WTC11 (cell line): ENCODE data around the gene ARL15. TPM values are rescaled to one million over a fixed set of nuclear protein-coding genes. Genes with fewer than 3 reads are reported as not detected.

Experiments used
- ATAC-seq: fragments of 200-7000 bp; cut with Tn5 transposase; 2 replicates; pipeline ENCODE4 v1.10.0; 2021; ENCODE audit warnings: mild to moderate bottlenecking, moderate library complexity
- CTCF ChIA-PET: fragments of 300-600 bp; sonication (Branson Sonifier 250); formaldehyde crosslinking; loops from one replicate; lab custom pipeline; 2021; ENCODE audit warnings: antibody characterized with exemption; lab: Charles Lee
- POLR2A ChIA-PET: fragments of 350-600 bp; sonication (Branson Sonifier 250); formaldehyde crosslinking; loops from one replicate; lab custom pipeline; 2021; ENCODE audit warnings: antibody characterized with exemption; lab: Charles Lee
- DNase-seq: peaks from one replicate; pipeline ENCODE4 v3.0.0; 2021; ENCODE audit warnings: low spot score
- H3K27ac Mint-ChIP-seq: 2 replicates; pipeline ENCODE4 v1.8.0; 2021; ENCODE audit warnings: mixed read lengths
- H3K27me3 Mint-ChIP-seq: 2 replicates; pipeline ENCODE4 v1.8.0; 2021; ENCODE audit warnings: low read depth, mild to moderate bottlenecking, moderate library complexity, mixed read lengths
- H3K36me3 Mint-ChIP-seq: 2 replicates; pipeline ENCODE4 v1.8.0; 2021; ENCODE audit warnings: mixed read lengths
- H3K4me1 Mint-ChIP-seq: 2 replicates; pipeline ENCODE4 v1.8.0; 2022; ENCODE audit warnings: mixed read lengths
- H3K4me3 Mint-ChIP-seq: 2 replicates; pipeline ENCODE4 v1.8.0; 2021; ENCODE audit warnings: mild to moderate bottlenecking, moderate library complexity, mixed read lengths
- H3K9me3 Mint-ChIP-seq: 2 replicates; pipeline ENCODE4 v1.8.0; 2021; ENCODE audit warnings: mixed read lengths
- AR ChIP-seq: fragments of 250-450 bp; sonication (Bioruptor Pico); IDR thresholded peaks from 2 replicates; pipeline ENCODE4 v1.9.0; 2021; ENCODE audit warnings: mild to moderate bottlenecking
- ESRRA ChIP-seq: sonication (generic); formaldehyde crosslinking; IDR thresholded peaks from 2 replicates; pipeline ENCODE4 v1.8.1; 2022; ENCODE audit warnings: mild to moderate bottlenecking, missing genetic modification reagents, borderline replicate concordance
- ETV6 ChIP-seq: sonication (generic); formaldehyde crosslinking; IDR thresholded peaks from 2 replicates; pipeline ENCODE4 v1.8.1; 2022; ENCODE audit warnings: mild to moderate bottlenecking, missing genetic modification reagents
- GRHL2 ChIP-seq: fragments of 250-450 bp; sonication (Bioruptor Pico); IDR thresholded peaks from 2 replicates; pipeline ENCODE4 v1.8.0; 2022; ENCODE audit warnings: mild to moderate bottlenecking, moderate library complexity; ENCODE audit not compliant: insufficient replicate concordance, severe bottlenecking
- HMGA2 ChIP-seq: fragments of 250-450 bp; sonication (Bioruptor Pico); IDR thresholded peaks from 2 replicates; pipeline ENCODE4 v1.4.0; 2021; ENCODE audit warnings: mild to moderate bottlenecking, moderate library complexity
- JAZF1 ChIP-seq: fragments of 250-450 bp; sonication (Bioruptor Pico); IDR thresholded peaks from 2 replicates; pipeline ENCODE4 v1.9.0; 2021; ENCODE audit warnings: moderate library complexity, mild to moderate bottlenecking, inconsistent platforms
- JUN ChIP-seq: sonication (generic); formaldehyde crosslinking; IDR thresholded peaks from 2 replicates; pipeline ENCODE4 v1.8.0; 2023; ENCODE audit warnings: mild to moderate bottlenecking, missing genetic modification reagents
- MAX ChIP-seq: sonication (generic); formaldehyde crosslinking; IDR thresholded peaks from 2 replicates; pipeline ENCODE4 v1.8.0; 2022; ENCODE audit warnings: mild to moderate bottlenecking, missing genetic modification reagents
- NFATC4 ChIP-seq: fragments of 250-450 bp; sonication (Bioruptor Pico); IDR thresholded peaks from 2 replicates; pipeline ENCODE4 v1.9.0; 2021; ENCODE audit warnings: mild to moderate bottlenecking
- NR1H2 ChIP-seq: sonication (generic); formaldehyde crosslinking; IDR thresholded peaks from 2 replicates; pipeline ENCODE4 v1.9.0; 2021; ENCODE audit warnings: mild to moderate bottlenecking, moderate library complexity, missing genetic modification reagents
- OVOL2 ChIP-seq: fragments of 250-450 bp; sonication (Bioruptor Pico); IDR thresholded peaks from 2 replicates; pipeline ENCODE4 v1.9.0; 2021; ENCODE audit warnings: mild to moderate bottlenecking, borderline replicate concordance
- PRRX2 ChIP-seq: fragments of 250-450 bp; sonication (Bioruptor Pico); IDR thresholded peaks from 2 replicates; pipeline ENCODE4 v1.8.0; 2021; ENCODE audit warnings: mild to moderate bottlenecking
- SP1 ChIP-seq: sonication (generic); formaldehyde crosslinking; conservative IDR thresholded peaks from 2 replicates; pipeline ENCODE4 v1.8.1; 2022; ENCODE audit warnings: missing genetic modification reagents
- TP53 ChIP-seq: sonication (generic); formaldehyde crosslinking; IDR thresholded peaks from 2 replicates; pipeline ENCODE4 v1.8.1; 2023; ENCODE audit warnings: mild to moderate bottlenecking, missing genetic modification reagents
- ZBTB21 ChIP-seq: sonication (generic); formaldehyde crosslinking; IDR thresholded peaks from 2 replicates; pipeline ENCODE4 v1.8.1; 2023; ENCODE audit warnings: mild to moderate bottlenecking, missing genetic modification reagents, borderline replicate concordance
- ZNF138 ChIP-seq: sonication (generic); formaldehyde crosslinking; conservative IDR thresholded peaks from 2 replicates; pipeline ENCODE4 v1.8.1; 2022; ENCODE audit warnings: mild to moderate bottlenecking, moderate library complexity, missing genetic modification reagents
- ZNF396 ChIP-seq: fragments of 250-450 bp; sonication (Bioruptor Pico); IDR thresholded peaks from 2 replicates; pipeline ENCODE4 v1.8.0; 2021; ENCODE audit warnings: mild to moderate bottlenecking, moderate library complexity, borderline replicate concordance
- ZNF423 ChIP-seq: fragments of 250-450 bp; sonication (Bioruptor Pico); IDR thresholded peaks from 2 replicates; pipeline ENCODE4 v2.1.2; 2022; ENCODE audit warnings: mild to moderate bottlenecking, moderate library complexity
- ZNF425 ChIP-seq: fragments of 250-450 bp; sonication (Bioruptor Pico); conservative IDR thresholded peaks from 2 replicates; pipeline ENCODE4 v1.9.0; 2021; ENCODE audit warnings: mild to moderate bottlenecking
- ZSCAN18 ChIP-seq: fragments of 250-450 bp; sonication (Bioruptor Pico); IDR thresholded peaks from 2 replicates; pipeline ENCODE4 v2.1.2; 2022; ENCODE audit warnings: mild to moderate bottlenecking, moderate library complexity
- total RNA-seq: library from RNA; stranded (reverse); gene quantifications from 3 replicates; pipeline ENCODE4 v1.2.3, GENCODE V29; 2021
- TF ChIP-seq, protein P1 (sequence below): fragments of 250-450 bp; sonication (Bioruptor Pico); IDR thresholded peaks from 2 replicates; pipeline ENCODE4 v1.9.0; 2021; ENCODE audit warnings: moderate library complexity, mild to moderate bottlenecking, inconsistent platforms, borderline replicate concordance
- TF ChIP-seq, protein P2 (sequence below): sonication (generic); formaldehyde crosslinking; IDR thresholded peaks from 2 replicates; pipeline ENCODE4 v1.8.1; 2023; ENCODE audit warnings: mild to moderate bottlenecking, missing genetic modification reagents, moderate library complexity
- TF ChIP-seq, protein P3 (sequence below): fragments of 250-450 bp; sonication (Bioruptor Pico); IDR thresholded peaks from 2 replicates; pipeline ENCODE4 v1.8.0; 2021; ENCODE audit warnings: mild to moderate bottlenecking
- TF ChIP-seq, protein P4 (sequence below): sonication (generic); formaldehyde crosslinking; IDR thresholded peaks from 2 replicates; pipeline ENCODE4 v1.8.1; 2023; ENCODE audit warnings: mild to moderate bottlenecking, missing genetic modification reagents

ARL15 gene
- total RNA-seq, 1 experiment from 2014 or later = 20.1 TPM

- TF ChIP-seq ZNF138 (CRISPR knock-in tag) (no peak), SP1 (CRISPR knock-in tag) (no peak), ETV6 (no peak), AR (CRISPR knock-in tag) (no peak), NR1H2 (no peak), ZSCAN18 (no peak), ZNF425 (CRISPR knock-in tag) (no peak), ZNF423 (CRISPR knock-in tag) (no peak), HMGA2 (CRISPR knock-in tag) (no peak), ESRRA (no peak)
Observed at GRCh38 chr5:54337523-54337922, 27.1 kb upstream of the ARL15 start (continued).

DNA sequence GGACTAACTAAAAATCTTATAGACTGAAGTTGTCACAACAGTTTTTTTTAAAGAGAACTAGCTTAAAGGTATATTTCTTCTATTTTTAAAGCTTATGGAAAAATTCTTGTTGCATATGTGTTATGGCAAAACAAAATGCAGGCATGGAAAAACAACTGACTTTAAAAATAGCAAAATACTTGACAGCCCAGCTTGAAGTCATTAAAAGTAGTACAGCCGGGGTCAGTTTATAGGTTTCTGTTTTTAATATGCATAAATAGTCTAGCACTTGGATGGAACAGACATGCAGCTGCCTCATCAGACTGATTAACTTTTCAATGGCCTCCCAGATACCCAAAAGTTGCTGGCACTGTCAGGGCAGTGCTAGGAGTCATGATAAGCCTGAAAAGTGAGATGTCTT, 22.3 kb upstream of the ARL15 start:
- no peaks in the 10 kb centered on the region for H3K27me3 Mint-ChIP-seq
- H3K4me3 Mint-ChIP-seq = no peak overlapping the region
- ATAC-seq = no peak
- CTCF ChIA-PET = no interaction called here
- H3K9me3 Mint-ChIP-seq = peaks cover 38% of the 10 kb centered on the region
- POLR2A ChIA-PET = no interaction called here
- H3K36me3 Mint-ChIP-seq = no peaks in the 10 kb centered on the region
- H3K4me1 Mint-ChIP-seq = no peaks in the 10 kb centered on the region
- no peak for TF ChIP-seq TP53 (CRISPR knock-in tag)
- TF ChIP-seq ZSCAN18 = no peak
- no peak for TF ChIP-seq MAX (CRISPR knock-in tag)
- TF ChIP-seq, protein P1, sequence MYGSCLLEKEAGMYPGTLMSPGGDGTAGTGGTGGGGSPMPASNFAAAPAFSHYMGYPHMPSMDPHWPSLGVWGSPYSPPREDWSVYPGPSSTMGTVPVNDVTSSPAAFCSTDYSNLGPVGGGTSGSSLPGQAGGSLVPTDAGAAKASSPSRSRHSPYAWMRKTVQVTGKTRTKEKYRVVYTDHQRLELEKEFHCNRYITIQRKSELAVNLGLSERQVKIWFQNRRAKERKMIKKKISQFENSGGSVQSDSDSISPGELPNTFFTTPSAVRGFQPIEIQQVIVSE (CRISPR knock-in tag) = no peak
- TF ChIP-seq NFATC4 (CRISPR knock-in tag) = no peak
- TF ChIP-seq, protein P2, sequence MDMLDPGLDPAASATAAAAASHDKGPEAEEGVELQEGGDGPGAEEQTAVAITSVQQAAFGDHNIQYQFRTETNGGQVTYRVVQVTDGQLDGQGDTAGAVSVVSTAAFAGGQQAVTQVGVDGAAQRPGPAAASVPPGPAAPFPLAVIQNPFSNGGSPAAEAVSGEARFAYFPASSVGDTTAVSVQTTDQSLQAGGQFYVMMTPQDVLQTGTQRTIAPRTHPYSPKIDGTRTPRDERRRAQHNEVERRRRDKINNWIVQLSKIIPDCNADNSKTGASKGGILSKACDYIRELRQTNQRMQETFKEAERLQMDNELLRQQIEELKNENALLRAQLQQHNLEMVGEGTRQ (CRISPR knock-in tag) = no peak
- TF ChIP-seq, protein P3, sequence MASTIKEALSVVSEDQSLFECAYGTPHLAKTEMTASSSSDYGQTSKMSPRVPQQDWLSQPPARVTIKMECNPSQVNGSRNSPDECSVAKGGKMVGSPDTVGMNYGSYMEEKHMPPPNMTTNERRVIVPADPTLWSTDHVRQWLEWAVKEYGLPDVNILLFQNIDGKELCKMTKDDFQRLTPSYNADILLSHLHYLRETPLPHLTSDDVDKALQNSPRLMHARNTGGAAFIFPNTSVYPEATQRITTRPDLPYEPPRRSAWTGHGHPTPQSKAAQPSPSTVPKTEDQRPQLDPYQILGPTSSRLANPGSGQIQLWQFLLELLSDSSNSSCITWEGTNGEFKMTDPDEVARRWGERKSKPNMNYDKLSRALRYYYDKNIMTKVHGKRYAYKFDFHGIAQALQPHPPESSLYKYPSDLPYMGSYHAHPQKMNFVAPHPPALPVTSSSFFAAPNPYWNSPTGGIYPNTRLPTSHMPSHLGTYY = no peak
- no peak for TF ChIP-seq ZNF396 (CRISPR knock-in tag)
- TF ChIP-seq PRRX2 = no peak
- TF ChIP-seq, protein P4, sequence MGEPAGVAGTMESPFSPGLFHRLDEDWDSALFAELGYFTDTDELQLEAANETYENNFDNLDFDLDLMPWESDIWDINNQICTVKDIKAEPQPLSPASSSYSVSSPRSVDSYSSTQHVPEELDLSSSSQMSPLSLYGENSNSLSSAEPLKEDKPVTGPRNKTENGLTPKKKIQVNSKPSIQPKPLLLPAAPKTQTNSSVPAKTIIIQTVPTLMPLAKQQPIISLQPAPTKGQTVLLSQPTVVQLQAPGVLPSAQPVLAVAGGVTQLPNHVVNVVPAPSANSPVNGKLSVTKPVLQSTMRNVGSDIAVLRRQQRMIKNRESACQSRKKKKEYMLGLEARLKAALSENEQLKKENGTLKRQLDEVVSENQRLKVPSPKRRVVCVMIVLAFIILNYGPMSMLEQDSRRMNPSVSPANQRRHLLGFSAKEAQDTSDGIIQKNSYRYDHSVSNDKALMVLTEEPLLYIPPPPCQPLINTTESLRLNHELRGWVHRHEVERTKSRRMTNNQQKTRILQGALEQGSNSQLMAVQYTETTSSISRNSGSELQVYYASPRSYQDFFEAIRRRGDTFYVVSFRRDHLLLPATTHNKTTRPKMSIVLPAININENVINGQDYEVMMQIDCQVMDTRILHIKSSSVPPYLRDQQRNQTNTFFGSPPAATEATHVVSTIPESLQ (CRISPR knock-in tag) = no peak
- no peak for TF ChIP-seq JAZF1 (CRISPR knock-in tag)
- no peak for TF ChIP-seq OVOL2
- TF ChIP-seq SP1 (CRISPR knock-in tag) = no peak
- TF ChIP-seq GRHL2 (CRISPR knock-in tag) = no peak
- no peak for TF ChIP-seq ZBTB21 (CRISPR knock-in tag)
- no peak for TF ChIP-seq JUN (CRISPR knock-in tag)
- H3K27ac Mint-ChIP-seq = no peak overlapping the region
- no peak for DNase-seq
